Endothelial cell of umbilical vein (primary cell): Measurements from ENCODE around the gene FAM3B. TPM values are rescaled to one million over a fixed set of nuclear protein-coding genes. Genes with fewer than 3 reads are reported as not detected.

Source experiments
- BruUV-seq: library from RNA; stranded (reverse); fragments of 400-500 nt; replicated peaks from 2 replicates; lab custom pipeline; 2021; lab: Mats Ljungman, UMichigan
- CTCF ChIA-PET: fragments of 300-600, 350-600 bp; sonication (Branson Sonifier 250); formaldehyde crosslinking; loops from one replicate; lab custom pipeline; 2021; ENCODE audit warnings: antibody characterized with exemption, inconsistent platforms; lab: Charles Lee
- POLR2A ChIA-PET: fragments of 300-600, 350-600 bp; sonication (Branson Sonifier 250); formaldehyde crosslinking; loops from one replicate; lab custom pipeline; 2021; ENCODE audit warnings: antibody characterized with exemption, inconsistent platforms; lab: Charles Lee
- DNase-seq: peaks from one replicate; pipeline ENCODE4 v3.0.0-alpha.2; 2011; ENCODE audit warnings: low read depth, low spot score
- FAIRE-seq: peaks from 2 replicates; lab custom pipeline; 2011; peaks lifted over from hg19 to GRCh38; lab: Jason Lieb, UNC
- H2AFZ ChIP-seq: 2 replicates; pipeline ENCODE4 v1.6.0; 2012; ENCODE audit warnings: low read depth, low read length, control low read depth, inconsistent platforms
- H3K27ac ChIP-seq: 2 replicates; pipeline ENCODE4 v1.5.1; 2011; ENCODE audit warnings: low read depth, mild to moderate bottlenecking, control low read depth, low read length, moderate library complexity; ENCODE audit not compliant: insufficient read depth
- H3K27me3 ChIP-seq, 2 experiments: 2 replicates each; pipeline versions ENCODE4 v1.6.0 to v1.6.1; 2011; ENCODE audit warnings: low read length in 2 of 2, mixed read lengths in 1 of 2; ENCODE audit not compliant: control insufficient read depth in 2 of 2, insufficient read depth in 2 of 2
- H3K36me3 ChIP-seq, 2 experiments: 2 replicates in 1 of 2; 3 replicates in 1 of 2; pipeline ENCODE4 v1.5.1; 2011; ENCODE audit warnings: low read length in 2 of 2, mild to moderate bottlenecking in 1 of 2, moderate library complexity in 1 of 2; ENCODE audit not compliant: control insufficient read depth in 2 of 2, insufficient read depth in 2 of 2; ENCODE audit errors: extremely low read depth in 1 of 2
- H3K4me1 ChIP-seq: 3 replicates; pipeline ENCODE4 v1.5.1; 2011; ENCODE audit warnings: mild to moderate bottlenecking, low read length; ENCODE audit not compliant: control insufficient read depth, insufficient read depth; ENCODE audit errors: extremely low read depth
- H3K4me2 ChIP-seq: 2 replicates; pipeline ENCODE4 v1.6.1; 2011; ENCODE audit warnings: low read length, control low read depth, mixed read lengths; ENCODE audit not compliant: insufficient read depth
- H3K4me3 ChIP-seq, 3 experiments: fragments of 200-600 bp in 1 of 3; sonication (generic), shearing (Covaris generic) in 1 of 3; replicated peaks in 1 of 3; 2 replicates each; pipeline ENCODE4 v1.5.1; 2011 to 2016; ENCODE audit warnings: control low read depth in 3 of 3, low read length in 3 of 3, mild to moderate bottlenecking in 2 of 3, inconsistent platforms in 1 of 3, low read depth in 1 of 3, moderate library complexity in 1 of 3; ENCODE audit not compliant: insufficient read depth in 1 of 3
- H3K79me2 ChIP-seq: 2 replicates; pipeline ENCODE4 v1.6.0; 2012; ENCODE audit warnings: low read length, inconsistent platforms; ENCODE audit not compliant: control insufficient read depth, insufficient read depth
- H3K9ac ChIP-seq: replicated peaks from 2 replicates; pipeline ENCODE3; 2011; ENCODE audit warnings: low read length, control low read depth; ENCODE audit not compliant: insufficient read depth; ENCODE audit errors: extremely low read depth
- H3K9me1 ChIP-seq: replicated peaks from 3 replicates; pipeline ENCODE4 v1.6.0; 2011; ENCODE audit warnings: mild to moderate bottlenecking, low read length; ENCODE audit not compliant: control insufficient read depth, insufficient read depth; ENCODE audit errors: extremely low read depth
- H3K9me3 ChIP-seq: replicated peaks from 2 replicates; pipeline ENCODE4 v1.5.1; 2012; ENCODE audit warnings: low read length, inconsistent platforms; ENCODE audit not compliant: control insufficient read depth, insufficient read depth
- H4K20me1 ChIP-seq: replicated peaks from 2 replicates; pipeline ENCODE3; 2011; ENCODE audit warnings: mild to moderate bottlenecking, low read length; ENCODE audit not compliant: control insufficient read depth, insufficient read depth; ENCODE audit errors: extremely low read depth
- FOS ChIP-seq: IDR thresholded peaks from 2 replicates; pipeline ENCODE4 v1.6.1; 2011; ENCODE audit warnings: mild to moderate bottlenecking, low read length, moderate library complexity, borderline replicate concordance; ENCODE audit not compliant: insufficient read depth
- MYC ChIP-seq: IDR thresholded peaks from one replicate; pipeline ENCODE4 v1.6.1; 2011; ENCODE audit warnings: mild to moderate bottlenecking, low read depth, low read length
- POLR2A ChIP-seq: IDR thresholded peaks from 2 replicates; pipeline ENCODE4 v1.6.1; 2012; ENCODE audit warnings: low read depth, mild to moderate bottlenecking, control low read depth, low read length
- dilution Hi-C: fragments of 300-500 bp; cut with MboI; formaldehyde crosslinking; loops from one replicate; pipeline ENCODE4 v1.15.0; 2019; ENCODE audit warnings: low sequenced_read_pairs; ENCODE audit not compliant: extremely low pct_ligation_motif_present
- intact Hi-C: fragments of 100-400 bp; cut with micrococcal nuclease; formaldehyde crosslinking; loops from one replicate; pipeline ENCODE4 v1.10.0; 2022
- polyA plus RNA-seq, 4 experiments: library from polyadenylated mRNA; depleted of rRNA in 3 of 4; stranded (reverse) in 3 of 4; unstranded in 1 of 4; fragments of >200 nt; gene quantifications; 2 replicates each; pipeline versions ENCODE4 v1.2.1 to v1.2.3, GENCODE V29; 2011 to 2012; ENCODE audit warnings: missing spikeins in 1 of 4
- total RNA-seq: library from RNA; stranded (reverse); gene quantifications from 2 replicates; pipeline ENCODE4 v1.2.3, GENCODE V29; 2021
- TF ChIP-seq, protein P1 (sequence below): IDR thresholded peaks from 2 replicates; pipeline ENCODE4 v1.6.1; 2011; ENCODE audit not compliant: insufficient read depth, insufficient read length
- TF ChIP-seq, protein P2 (sequence below), 2 donors: IDR thresholded peaks; 1 replicate in 1 of 2; 2 replicates in 1 of 2; pipeline ENCODE4 v1.5.1; 2011; ENCODE audit warnings: low read length in 2 of 2, mild to moderate bottlenecking in 2 of 2, moderate library complexity in 2 of 2, control low read depth in 1 of 2, inconsistent platforms in 1 of 2, low read depth in 1 of 2; ENCODE audit not compliant: insufficient read depth in 1 of 2; ENCODE audit errors: extremely low read depth in 1 of 2

The FAM3B gene
- total and polyA plus RNA-seq, 2 donors (not counting 3 experiments of a cell fraction or from before 2014, with no cell fraction given), result not detected

DNA sequence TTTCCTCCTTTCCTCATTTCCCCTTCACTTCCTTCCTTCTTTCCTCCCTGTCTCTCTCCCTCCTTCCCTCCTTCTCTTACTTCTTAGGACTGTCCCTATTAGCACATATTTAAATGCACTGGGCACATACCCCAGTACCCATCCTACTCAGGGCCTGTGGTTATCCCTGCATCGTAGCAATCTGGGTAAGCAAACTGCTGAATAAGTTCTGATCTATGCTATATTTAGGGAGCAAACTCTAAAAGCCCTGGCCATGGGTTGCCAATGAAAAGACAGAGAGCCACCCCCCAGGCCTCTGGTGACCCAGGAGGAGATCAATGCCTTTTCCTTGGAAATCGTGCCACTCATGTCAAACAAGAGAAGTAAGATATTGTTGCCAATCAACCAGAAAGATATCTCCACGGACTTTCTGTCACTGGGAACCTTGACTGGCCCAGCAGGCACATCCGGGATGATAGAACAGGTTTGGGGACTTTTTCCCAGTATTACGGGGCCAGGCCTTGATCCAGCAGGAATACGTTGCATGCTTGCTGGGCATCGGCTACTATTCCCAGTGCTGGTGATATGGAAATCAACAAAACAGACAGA is 5.4 kb downstream of the FAM3B start:
- no peak for FAIRE-seq
- Histone ChIP-seq H3K4me1 (no peaks in the 10 kb centered on the region), H3K36me3 (no peaks in the 10 kb centered on the region), H3K4me2 (no peak overlapping the region), H3K27ac (no peak overlapping the region), H4K20me1 (no peaks in the 10 kb centered on the region), H3K9ac (no peak overlapping the region), H3K27me3 (peaks cover 6 to 9% of the 10 kb centered on the region in 2 experiments), H3K79me2 (no peaks in the 10 kb centered on the region), H3K9me1 (no peaks in the 10 kb centered on the region), H2AFZ (no peak overlapping the region), H3K4me3 (no peak overlapping the region), H3K9me3 (no peaks in the 10 kb centered on the region)
- intact Hi-C loops (no loop called here), dilution Hi-C loops (no loop called here)
- TF ChIP-seq FOS (no peak), MYC (no peak), POLR2A (no peak)
- TF ChIP-seq, protein P1, sequence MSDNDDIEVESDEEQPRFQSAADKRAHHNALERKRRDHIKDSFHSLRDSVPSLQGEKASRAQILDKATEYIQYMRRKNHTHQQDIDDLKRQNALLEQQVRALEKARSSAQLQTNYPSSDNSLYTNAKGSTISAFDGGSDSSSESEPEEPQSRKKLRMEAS, result no peak
- TF ChIP-seq, protein P2, sequence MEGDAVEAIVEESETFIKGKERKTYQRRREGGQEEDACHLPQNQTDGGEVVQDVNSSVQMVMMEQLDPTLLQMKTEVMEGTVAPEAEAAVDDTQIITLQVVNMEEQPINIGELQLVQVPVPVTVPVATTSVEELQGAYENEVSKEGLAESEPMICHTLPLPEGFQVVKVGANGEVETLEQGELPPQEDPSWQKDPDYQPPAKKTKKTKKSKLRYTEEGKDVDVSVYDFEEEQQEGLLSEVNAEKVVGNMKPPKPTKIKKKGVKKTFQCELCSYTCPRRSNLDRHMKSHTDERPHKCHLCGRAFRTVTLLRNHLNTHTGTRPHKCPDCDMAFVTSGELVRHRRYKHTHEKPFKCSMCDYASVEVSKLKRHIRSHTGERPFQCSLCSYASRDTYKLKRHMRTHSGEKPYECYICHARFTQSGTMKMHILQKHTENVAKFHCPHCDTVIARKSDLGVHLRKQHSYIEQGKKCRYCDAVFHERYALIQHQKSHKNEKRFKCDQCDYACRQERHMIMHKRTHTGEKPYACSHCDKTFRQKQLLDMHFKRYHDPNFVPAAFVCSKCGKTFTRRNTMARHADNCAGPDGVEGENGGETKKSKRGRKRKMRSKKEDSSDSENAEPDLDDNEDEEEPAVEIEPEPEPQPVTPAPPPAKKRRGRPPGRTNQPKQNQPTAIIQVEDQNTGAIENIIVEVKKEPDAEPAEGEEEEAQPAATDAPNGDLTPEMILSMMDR (IDR thresholded peaks at IDR 0.05; ENCODE audit: extremely low read depth in 1 of 2, insufficient read depth in 1 of 2, low read depth in 1 of 2, low read length in 2 of 2), result no peak
- ChIA-PET POLR2A (no interaction called here), CTCF (no interaction called here)
- no TSS peak for BruUV-seq
- no peak for DNase-seq
